ENCODE data around the gene CCSER1.

GRCh38 chr4:90274175-90274574, 147.0 kb downstream of the CCSER1 start:
- no peak for TF ChIP-seq CTCF (conservative IDR thresholded peaks at IDR 0.05; ENCODE audit: low read length)
- TF ChIP-seq EZH2phosphoT487 (IDR thresholded peaks at IDR 0.05; ENCODE audit: borderline replicate concordance, low read depth, low read length): no peak
